ENCODE results near the gene TMEM259. TPM values are rescaled to one million over a fixed set of nuclear protein-coding genes. Genes with fewer than 3 reads are reported as not detected.
A peak's percentile ranks its signal among the peaks of the same experiment; 100 is the strongest.

The TMEM259 gene
- total RNA-seq, 2 experiments from 2014 or later, result 107 to 109 TPM

GRCh38 chr19:970695-971094 lies 50.2 kb downstream of the TMEM259 start:
- CTCF ChIA-PET, result interaction anchor here (0.8 to 2.0 kb wide), 5 partner anchors 9 to 168 kb away, joined by 3 to 8 read pairs (median 4); partner anchors contain the start of gene WDR18
- POLR2A ChIA-PET, result no interaction called here
- Mint-ChIP-seq H3K36me3 (peaks cover 32% of the 10 kb centered on the region), H3K4me1 (ENCODE audit: low read depth) (no peaks in the 10 kb centered on the region), H3K27me3 (no peaks in the 10 kb centered on the region), H3K4me3 (peak overlapping the region; percentile 32), H3K9me3 (peaks cover 6% of the 10 kb centered on the region), H3K27ac (no peak overlapping the region)
- intact Hi-C loops (cut with micrococcal nuclease), result no loop called here
- no peak for DNase-seq

GRCh38 chr19:966485-967088 lies 54.3 kb downstream of the TMEM259 start:
- H3K4me3 Mint-ChIP-seq, result no peak overlapping the region
- no peak for DNase-seq
- H3K9me3 Mint-ChIP-seq, result peaks cover 9% of the 10 kb centered on the region
- no peaks in the 10 kb centered on the region for H3K27me3 Mint-ChIP-seq
- CTCF ChIA-PET, result no interaction called here
- POLR2A ChIA-PET, result no interaction called here
- intact Hi-C loops (cut with micrococcal nuclease), result no loop called here
- H3K27ac Mint-ChIP-seq, result no peak overlapping the region
- H3K4me1 Mint-ChIP-seq (ENCODE audit: low read depth), result peaks cover 5% of the 10 kb centered on the region
- peaks cover 37% of the 10 kb centered on the region for H3K36me3 Mint-ChIP-seq

GRCh38 chr19:964761-965694 lies 55.9 kb downstream of the TMEM259 start:
- ChIA-PET POLR2A (no interaction called here), CTCF (no interaction called here)
- no peak for DNase-seq
- intact Hi-C loops (cut with micrococcal nuclease), result no loop called here
- H3K4me1 Mint-ChIP-seq (ENCODE audit: low read depth), result peaks cover 5% of the 10 kb centered on the region
- no peak overlapping the region for H3K4me3 Mint-ChIP-seq
- peaks cover 25% of the 10 kb centered on the region for H3K36me3 Mint-ChIP-seq
- H3K9me3 Mint-ChIP-seq, result peaks cover 3% of the 10 kb centered on the region
- no peak overlapping the region for H3K27ac Mint-ChIP-seq
- no peaks in the 10 kb centered on the region for H3K27me3 Mint-ChIP-seq

DNA sequence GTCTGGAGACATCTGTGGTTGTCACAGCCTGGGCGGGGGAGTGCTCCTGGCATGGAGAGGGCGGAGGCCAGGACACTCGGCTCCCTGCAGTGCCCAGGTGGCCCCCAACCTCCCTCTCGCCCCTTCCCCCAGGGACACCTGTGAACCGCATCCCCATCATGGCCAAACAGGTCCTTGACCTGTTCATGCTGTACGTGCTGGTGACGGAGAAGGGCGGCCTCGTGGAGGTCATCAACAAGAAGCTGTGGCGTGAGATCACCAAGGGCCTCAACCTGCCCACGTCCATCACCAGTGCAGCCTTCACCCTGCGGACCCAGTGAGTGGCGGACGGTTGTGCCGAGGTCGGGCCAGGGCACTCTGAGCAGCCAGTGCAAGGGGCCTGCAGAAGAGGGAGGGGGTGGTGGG lies 56.8 kb downstream of the TMEM259 start:
- POLR2A ChIA-PET, result no interaction called here
- CTCF ChIA-PET, result no interaction called here
- Mint-ChIP-seq H3K36me3 (peaks cover 25% of the 10 kb centered on the region), H3K27me3 (no peaks in the 10 kb centered on the region), H3K9me3 (peaks cover 3% of the 10 kb centered on the region), H3K4me3 (no peak overlapping the region), H3K4me1 (ENCODE audit: low read depth) (peaks cover 5% of the 10 kb centered on the region), H3K27ac (no peak overlapping the region)
- intact Hi-C loops (cut with micrococcal nuclease), result no loop called here
- DNase-seq, result no peak

DNA sequence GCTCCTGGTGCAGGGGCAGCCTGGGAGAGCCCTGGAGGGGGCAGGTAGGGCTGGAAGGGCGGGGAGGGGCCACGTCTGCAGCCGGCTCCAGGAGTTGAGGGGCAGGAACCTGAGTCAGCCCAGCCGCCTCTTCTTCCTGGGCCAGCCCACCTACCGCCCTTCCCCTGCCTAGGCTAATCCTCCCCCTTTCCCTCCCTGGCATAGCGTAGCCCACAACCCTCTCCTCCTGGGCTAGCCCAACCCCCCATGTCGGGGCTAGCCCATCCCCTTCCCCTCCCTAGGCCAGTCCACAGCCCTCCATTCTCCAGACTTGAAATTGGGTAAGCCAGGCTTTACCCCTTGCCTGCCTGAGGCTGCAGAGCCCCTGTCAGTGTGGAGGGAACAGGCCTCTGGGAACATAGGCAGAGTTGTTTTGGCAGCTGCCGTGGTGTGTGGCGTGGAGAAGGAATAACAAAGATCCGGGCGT lies 57.4 kb downstream of the TMEM259 start:
- Mint-ChIP-seq H3K4me3 (no peak overlapping the region), H3K9me3 (peaks cover 3% of the 10 kb centered on the region), H3K36me3 (peaks cover 21% of the 10 kb centered on the region), H3K27me3 (no peaks in the 10 kb centered on the region), H3K27ac (no peak overlapping the region), H3K4me1 (ENCODE audit: low read depth) (peaks cover 9% of the 10 kb centered on the region)
- ChIA-PET CTCF (interaction anchor here (0.6 kb wide), 1 partner anchor 73 kb away, joined by 4 read pairs; no protein-coding TSS in a partner anchor), POLR2A (no interaction called here)
- intact Hi-C loops (cut with micrococcal nuclease), result no loop called here
- no peak for DNase-seq

- ChIA-PET POLR2A (no interaction called here), CTCF (interaction anchor here (1.1 kb wide), 1 partner anchor 9 kb away, joined by 5 read pairs; no protein-coding TSS in a partner anchor)
- no peaks in the 10 kb centered on the region for H3K27me3 Mint-ChIP-seq
- no peak for DNase-seq
- H3K9me3 Mint-ChIP-seq, result peaks cover 3% of the 10 kb centered on the region
- peaks cover 9% of the 10 kb centered on the region for H3K4me1 Mint-ChIP-seq (ENCODE audit: low read depth)
- peaks cover 18% of the 10 kb centered on the region for H3K36me3 Mint-ChIP-seq
- intact Hi-C loops (cut with micrococcal nuclease), result no loop called here
- H3K4me3 Mint-ChIP-seq, result no peak overlapping the region
- no peak overlapping the region for H3K27ac Mint-ChIP-seq
Observed at GRCh38 chr19:962683-963400, 58.1 kb downstream of the TMEM259 start.

DNA sequence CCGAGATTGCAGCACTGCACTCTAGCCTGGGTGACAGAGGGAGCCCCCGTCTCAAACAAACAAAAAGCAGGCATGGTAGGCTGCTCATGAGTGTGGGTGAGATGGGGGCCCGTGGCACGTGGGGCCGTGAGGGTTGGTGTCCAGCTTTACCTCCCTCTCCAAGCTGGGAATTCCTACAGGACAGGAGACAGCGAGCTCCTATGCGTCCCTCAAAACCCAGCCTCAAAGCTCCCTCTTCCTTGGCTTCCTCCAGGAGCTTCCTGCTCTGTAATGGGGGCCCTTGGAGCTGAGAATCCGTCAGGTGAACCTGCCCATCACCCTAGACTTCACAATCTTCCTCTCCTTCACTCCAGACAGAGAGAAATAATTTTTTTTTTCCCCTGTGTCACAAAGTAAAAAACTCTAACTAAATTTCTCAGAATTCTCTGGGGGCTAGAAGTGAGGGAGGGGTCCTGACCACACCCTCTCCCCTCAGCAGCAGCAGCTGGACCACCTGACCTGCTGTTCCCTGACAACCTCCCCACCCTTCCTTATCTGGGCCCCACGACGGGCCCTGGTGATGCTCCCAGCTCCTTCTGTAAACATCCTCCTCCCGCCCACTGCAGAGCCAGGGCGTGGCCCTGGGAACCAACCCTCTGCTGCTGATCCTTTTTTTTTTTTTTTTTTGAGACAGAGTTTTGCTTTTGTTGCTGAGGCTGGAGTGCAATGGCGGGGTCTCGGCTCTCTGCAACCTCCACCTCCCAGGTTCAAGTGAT lies 58.9 kb downstream of the TMEM259 start:
- peaks cover 9% of the 10 kb centered on the region for H3K4me1 Mint-ChIP-seq (ENCODE audit: low read depth)
- no peak overlapping the region for H3K27ac Mint-ChIP-seq
- peaks cover 3% of the 10 kb centered on the region for H3K9me3 Mint-ChIP-seq
- DNase-seq, result no peak
- no peak overlapping the region for H3K4me3 Mint-ChIP-seq
- ChIA-PET CTCF (interaction anchor here (1.1 kb wide), 1 partner anchor 9 kb away, joined by 5 read pairs; no protein-coding TSS in a partner anchor), POLR2A (no interaction called here)
- H3K27me3 Mint-ChIP-seq, result no peaks in the 10 kb centered on the region
- peaks cover 14% of the 10 kb centered on the region for H3K36me3 Mint-ChIP-seq
- intact Hi-C loops (cut with micrococcal nuclease), result no loop called here

GRCh38 chr19:960601-960938 lies 60.4 kb downstream of the TMEM259 start:
- H3K9me3 Mint-ChIP-seq, result peaks cover 3% of the 10 kb centered on the region
- H3K4me3 Mint-ChIP-seq, result no peak overlapping the region
- H3K36me3 Mint-ChIP-seq, result peaks cover 12% of the 10 kb centered on the region
- no peaks in the 10 kb centered on the region for H3K27me3 Mint-ChIP-seq
- H3K4me1 Mint-ChIP-seq (ENCODE audit: low read depth), result peaks cover 9% of the 10 kb centered on the region
- CTCF ChIA-PET, result no interaction called here
- no peak for DNase-seq
- POLR2A ChIA-PET, result no interaction called here
- intact Hi-C loops (cut with micrococcal nuclease), result no loop called here
- no peak overlapping the region for H3K27ac Mint-ChIP-seq

DNA sequence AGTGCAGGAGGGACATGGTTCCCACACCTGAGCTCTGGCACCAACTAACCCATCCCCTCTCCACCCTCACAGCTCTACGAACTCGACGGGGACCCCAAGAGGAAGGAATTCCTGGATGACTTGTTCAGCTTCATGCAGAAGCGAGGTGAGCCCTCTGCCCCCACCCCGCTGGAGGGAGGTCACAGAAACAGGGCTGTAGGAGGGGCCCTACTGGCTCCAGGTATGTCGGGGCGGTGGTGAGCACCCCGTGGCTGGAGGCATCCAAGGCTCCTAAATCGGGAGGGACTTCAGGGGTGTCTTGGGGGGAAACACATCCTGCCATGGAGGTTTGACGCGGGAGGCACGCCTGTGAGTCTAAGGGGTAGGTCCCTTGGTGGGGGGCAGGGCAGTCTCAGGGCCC lies 60.9 kb downstream of the TMEM259 start:
- no peak for DNase-seq
- Mint-ChIP-seq H3K36me3 (peaks cover 8% of the 10 kb centered on the region), H3K4me1 (ENCODE audit: low read depth) (peaks cover 9% of the 10 kb centered on the region), H3K4me3 (no peak overlapping the region), H3K9me3 (peaks cover under 1% of the 10 kb centered on the region), H3K27ac (no peak overlapping the region), H3K27me3 (no peaks in the 10 kb centered on the region)
- POLR2A ChIA-PET, result interaction anchor here (0.5 kb wide), 1 partner anchor 20 kb away, joined by 3 read pairs; no protein-coding TSS in a partner anchor
- intact Hi-C loops (cut with micrococcal nuclease), result no loop called here
- CTCF ChIA-PET, result no interaction called here
